GM12874 (cell line): ENCODE results near the gene HIKESHI.

Source experiments
- TF ChIP-seq, protein P1 (sequence below): IDR thresholded peaks from 2 replicates; pipeline ENCODE4 v1.5.1; 2011; ENCODE audit warnings: low read depth, mild to moderate bottlenecking, control low read depth, low read length, moderate library complexity; ENCODE audit not compliant: insufficient read depth

HIKESHI gene

GRCh38 chr11:86346513-86346912, 44.5 kb downstream of the HIKESHI start:
- TF ChIP-seq, protein P1, sequence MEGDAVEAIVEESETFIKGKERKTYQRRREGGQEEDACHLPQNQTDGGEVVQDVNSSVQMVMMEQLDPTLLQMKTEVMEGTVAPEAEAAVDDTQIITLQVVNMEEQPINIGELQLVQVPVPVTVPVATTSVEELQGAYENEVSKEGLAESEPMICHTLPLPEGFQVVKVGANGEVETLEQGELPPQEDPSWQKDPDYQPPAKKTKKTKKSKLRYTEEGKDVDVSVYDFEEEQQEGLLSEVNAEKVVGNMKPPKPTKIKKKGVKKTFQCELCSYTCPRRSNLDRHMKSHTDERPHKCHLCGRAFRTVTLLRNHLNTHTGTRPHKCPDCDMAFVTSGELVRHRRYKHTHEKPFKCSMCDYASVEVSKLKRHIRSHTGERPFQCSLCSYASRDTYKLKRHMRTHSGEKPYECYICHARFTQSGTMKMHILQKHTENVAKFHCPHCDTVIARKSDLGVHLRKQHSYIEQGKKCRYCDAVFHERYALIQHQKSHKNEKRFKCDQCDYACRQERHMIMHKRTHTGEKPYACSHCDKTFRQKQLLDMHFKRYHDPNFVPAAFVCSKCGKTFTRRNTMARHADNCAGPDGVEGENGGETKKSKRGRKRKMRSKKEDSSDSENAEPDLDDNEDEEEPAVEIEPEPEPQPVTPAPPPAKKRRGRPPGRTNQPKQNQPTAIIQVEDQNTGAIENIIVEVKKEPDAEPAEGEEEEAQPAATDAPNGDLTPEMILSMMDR: no peak

GRCh38 chr11:86355256-86355655, 53.2 kb downstream of the HIKESHI start:
- TF ChIP-seq, protein P1: no peak

- TF ChIP-seq, protein P1: no peak
Measured at GRCh38 chr11:86358720-86359119, 56.7 kb downstream of the HIKESHI start.

DNA sequence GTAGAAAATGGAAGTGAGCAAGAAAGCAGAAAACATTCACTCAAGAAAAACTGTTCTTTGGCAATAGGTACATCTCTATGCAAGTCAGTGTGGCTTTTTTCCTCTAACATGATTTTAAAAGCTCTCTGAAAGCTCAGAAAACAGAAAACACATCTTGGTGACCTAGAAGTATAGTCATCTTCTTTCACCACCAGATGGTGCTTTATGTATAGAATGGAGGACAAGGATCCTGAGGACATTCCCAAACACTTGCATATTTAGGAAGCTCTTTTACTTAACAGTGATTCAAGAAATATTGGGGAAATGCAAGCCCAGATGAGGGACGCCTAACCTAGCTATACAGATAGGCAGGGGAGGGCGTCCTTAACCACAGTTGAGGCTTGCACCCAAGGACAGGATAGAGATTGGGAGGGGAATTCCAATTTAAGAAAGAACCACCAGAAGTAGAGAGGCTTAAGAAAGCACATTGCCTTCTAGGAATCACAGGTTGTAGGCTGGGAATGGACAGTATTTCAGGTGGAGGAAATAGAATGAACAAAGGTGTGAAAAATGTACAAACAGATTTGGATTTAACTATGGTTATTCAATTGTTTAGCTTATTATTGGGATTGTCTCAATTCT, 58.8 kb downstream of the HIKESHI start:
- TF ChIP-seq, protein P1: no peak

GRCh38 chr11:86363424-86363823, 61.4 kb downstream of the HIKESHI start:
- TF ChIP-seq, protein P1: no peak

DNA sequence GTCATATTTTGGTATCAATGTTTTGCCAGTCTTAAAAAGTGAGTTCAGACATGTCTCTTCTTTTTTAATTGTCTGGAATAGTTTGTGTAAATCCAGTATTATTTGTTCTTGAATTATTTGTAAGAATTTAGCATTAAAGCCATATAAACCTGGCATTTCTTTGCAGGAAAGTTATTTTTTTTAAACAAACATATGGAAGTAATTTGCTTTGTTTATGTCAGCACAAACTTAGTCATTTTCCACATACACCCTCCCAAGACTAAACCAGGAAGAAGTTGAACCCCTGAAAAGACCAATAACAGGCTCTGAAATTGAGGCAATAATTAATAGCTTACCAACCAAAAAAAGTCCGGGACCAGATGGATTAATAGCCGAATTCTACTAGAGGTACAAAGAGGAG, 63.5 kb downstream of the HIKESHI start:
- TF ChIP-seq, protein P1: no peak

DNA sequence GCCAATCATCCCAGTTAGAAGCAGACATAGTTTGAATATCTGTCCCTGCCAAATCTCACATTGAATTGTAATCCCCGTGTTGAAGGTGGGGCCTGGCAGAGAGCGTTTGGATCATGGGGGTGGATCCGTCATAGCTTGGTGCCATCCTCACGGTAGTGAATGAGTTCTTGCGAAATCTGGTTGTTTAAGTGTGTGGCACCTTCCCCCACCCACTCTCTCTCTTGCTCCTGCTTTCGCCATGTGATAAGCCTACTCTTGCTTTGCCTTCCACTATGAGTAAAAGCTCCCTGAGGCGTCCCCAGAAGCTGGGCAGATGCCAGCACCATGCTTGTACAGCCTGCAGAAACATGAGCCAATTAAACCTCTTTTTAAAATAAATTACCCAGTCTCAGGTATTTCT, 67.6 kb downstream of the HIKESHI start:
- TF ChIP-seq, protein P1: no peak
